ENCODE data around the gene DDTL.
"Not testable (repeated sequence)": the region's sequence is repeated elsewhere in the genome, so short reads cannot be mapped to it uniquely, and the experiment has no call there.

DDTL gene

GRCh38 chr22:23969071-23969470 is 2.4 kb downstream of the DDTL start:
- no peak for DNase-seq (ENCODE audit: low read depth in 2 of 3, low spot score in 2 of 3)

- no peak for DNase-seq (ENCODE audit: low read depth in 2 of 3, low spot score in 2 of 3)
Observed at GRCh38 chr22:23970201-23970641, 3.5 kb downstream of the DDTL start.

- no peak for DNase-seq (ENCODE audit: low read depth in 2 of 3, low spot score in 2 of 3)
Observed at GRCh38 chr22:23970816-23971486, 4.3 kb downstream of the DDTL start.

- not testable (repeated sequence) for DNase-seq (ENCODE audit: low read depth in 2 of 3, low spot score in 2 of 3)
Observed at GRCh38 chr22:23971927-23972326, 5.2 kb downstream of the DDTL start.

- not testable (repeated sequence) for DNase-seq (ENCODE audit: low read depth in 2 of 3, low spot score in 2 of 3)
Observed at GRCh38 chr22:23974345-23974744, 7.7 kb downstream of the DDTL start, which contains the start of gene DDT. DDT (minus strand) TSS chr22:23974441; CDS start chr22:23974414, 27 bp downstream.

GRCh38 chr22:23974836-23975352 is 8.2 kb downstream of the DDTL start:
- not testable (repeated sequence) for DNase-seq (ENCODE audit: low read depth in 2 of 3, low spot score in 2 of 3)

- DNase-seq (ENCODE audit: low read depth in 2 of 3, low spot score in 2 of 3), result not testable (repeated sequence)
Observed at GRCh38 chr22:23977304-23977703, 10.6 kb downstream of the DDTL start.

- DNase-seq (ENCODE audit: low read depth in 2 of 3, low spot score in 2 of 3), result not testable (repeated sequence)
Observed at GRCh38 chr22:23979557-23980240, 13.0 kb downstream of the DDTL start, which contains the start of gene GSTT2. GSTT2 (plus strand) TSS chr22:23980134.

- not testable (repeated sequence) for DNase-seq (ENCODE audit: low read depth in 2 of 3, low spot score in 2 of 3)
Observed at GRCh38 chr22:23980567-23980966, 13.9 kb downstream of the DDTL start.

GRCh38 chr22:23984430-23984829 is 17.7 kb downstream of the DDTL start:
- no peak for DNase-seq (ENCODE audit: low read depth in 2 of 3, low spot score in 2 of 3)

- not testable (repeated sequence) for DNase-seq (ENCODE audit: low read depth in 2 of 3, low spot score in 2 of 3)
Observed at GRCh38 chr22:23986089-23986488, 19.4 kb downstream of the DDTL start.

- not testable (repeated sequence) for DNase-seq (ENCODE audit: low read depth in 2 of 3, low spot score in 2 of 3)
Observed at GRCh38 chr22:23986538-23987178, 20.0 kb downstream of the DDTL start.

- not testable (repeated sequence) for DNase-seq (ENCODE audit: low read depth in 2 of 3, low spot score in 2 of 3)
Observed at GRCh38 chr22:23989583-23990244, 23.0 kb downstream of the DDTL start.

GRCh38 chr22:23993080-23993479 is 26.4 kb downstream of the DDTL start:
- not testable (repeated sequence) for DNase-seq (ENCODE audit: low read depth in 2 of 3, low spot score in 2 of 3)

- not testable (repeated sequence) for DNase-seq (ENCODE audit: low read depth in 2 of 3, low spot score in 2 of 3)
Observed at GRCh38 chr22:23993581-23994177, 27.0 kb downstream of the DDTL start.

- no peak for DNase-seq (ENCODE audit: low read depth in 2 of 3, low spot score in 2 of 3)
Observed at GRCh38 chr22:23997092-23997491, 30.4 kb downstream of the DDTL start.

- not testable (repeated sequence) for DNase-seq (ENCODE audit: low read depth in 2 of 3, low spot score in 2 of 3)
Observed at GRCh38 chr22:23999779-24000178, 33.1 kb downstream of the DDTL start.

- DNase-seq (ENCODE audit: low read depth in 2 of 3, low spot score in 2 of 3), result no peak
Observed at GRCh38 chr22:24001314-24001713, 34.6 kb downstream of the DDTL start.

- no peak for DNase-seq (ENCODE audit: low read depth in 2 of 3, low spot score in 2 of 3)
Observed at GRCh38 chr22:24002272-24002671, 35.6 kb downstream of the DDTL start.

- no peak for DNase-seq (ENCODE audit: low read depth in 2 of 3, low spot score in 2 of 3)
Observed at GRCh38 chr22:24002851-24003250, 36.2 kb downstream of the DDTL start.

GRCh38 chr22:24003887-24004286 is 37.2 kb downstream of the DDTL start:
- no peak for DNase-seq (ENCODE audit: low read depth in 2 of 3, low spot score in 2 of 3)

Measured in activated CD8-positive, alpha-beta memory T cell treated with anti-CD3 and anti-CD28 coated beads for 48 hours (primary cell).